IMR-90 (cell line): ENCODE results near the gene RGS5. TPM values are rescaled to one million over a fixed set of nuclear protein-coding genes. Genes with fewer than 3 reads are reported as not detected.

Experiments used
- ATAC-seq: fragments of 200-7000 bp; cut with Tn5 transposase; 2 replicates; pipeline ENCODE4 v1.9.1; 2020; ENCODE audit warnings: low read depth, mild to moderate bottlenecking, moderate library complexity
- BruUV-seq: library from RNA; stranded (reverse); fragments of 400-500 nt; replicated peaks from 2 replicates; lab custom pipeline; 2021; lab: Mats Ljungman, UMichigan
- CTCF ChIA-PET: fragments of 300-600 bp; formaldehyde crosslinking; extraction: SDS; loops from one replicate; lab custom pipeline; 2021; ENCODE audit warnings: antibody characterized with exemption; lab: Yijun Ruan, JAX
- POLR2A ChIA-PET: fragments of 300-600 bp; sonication (Branson Sonifier 250); formaldehyde crosslinking; loops from one replicate; lab custom pipeline; 2022; ENCODE audit warnings: antibody characterized with exemption; ENCODE audit not compliant: unreplicated experiment; lab: Charles Lee
- DNase-seq: peaks from one replicate; pipeline ENCODE4 v3.0.0; 2013
- H2AFZ ChIP-seq: replicated peaks from 2 replicates; pipeline ENCODE3; 2013; ENCODE audit warnings: low read length, mild to moderate bottlenecking; ENCODE audit not compliant: poor library complexity
- H2AK5ac ChIP-seq: 2 replicates; pipeline ENCODE4 v1.6.1; 2013; ENCODE audit warnings: low read depth, low read length, inconsistent platforms
- H2AK9ac ChIP-seq: replicated peaks from 2 replicates; pipeline ENCODE3; 2013; ENCODE audit warnings: mild to moderate bottlenecking, low read depth, low read length, moderate library complexity; ENCODE audit not compliant: poor library complexity
- H2BK120ac ChIP-seq: 2 replicates; pipeline ENCODE4 v1.6.1; 2013; ENCODE audit warnings: low read depth, low read length, inconsistent platforms
- H2BK15ac ChIP-seq: 3 replicates; pipeline ENCODE4 v1.6.1; 2013; ENCODE audit warnings: low read depth, low read length, inconsistent platforms
- H2BK20ac ChIP-seq: 2 replicates; pipeline ENCODE4 v1.6.1; 2013; ENCODE audit warnings: low read depth, mild to moderate bottlenecking, inconsistent platforms, low read length, moderate library complexity
- H2BK5ac ChIP-seq: 2 replicates; pipeline ENCODE4 v1.6.1; 2013; ENCODE audit warnings: mild to moderate bottlenecking, low read depth, low read length, inconsistent platforms; ENCODE audit not compliant: poor library complexity, severe bottlenecking
- H3K14ac ChIP-seq: replicated peaks from 2 replicates; pipeline ENCODE4 v1.6.1; 2013; ENCODE audit warnings: low read depth, low read length, inconsistent platforms
- H3K18ac ChIP-seq: 2 replicates; pipeline ENCODE4 v1.6.1; 2013; ENCODE audit warnings: low read depth, low read length, control low read depth
- H3K23ac ChIP-seq: 2 replicates; pipeline ENCODE4 v1.6.1; 2013; ENCODE audit warnings: low read depth, low read length, inconsistent platforms
- H3K27ac ChIP-seq: 2 replicates; pipeline ENCODE4 v1.5.1; 2013; ENCODE audit warnings: mild to moderate bottlenecking, control low read depth, low read length; ENCODE audit not compliant: insufficient read depth
- H3K27me3 ChIP-seq: 2 replicates; pipeline ENCODE4 v1.6.1; 2013; ENCODE audit warnings: low read length; ENCODE audit not compliant: control insufficient read depth, insufficient read depth
- H3K36me3 ChIP-seq: 2 replicates; pipeline ENCODE4 v1.6.1; 2013; ENCODE audit warnings: low read length, mixed read lengths; ENCODE audit not compliant: control insufficient read depth, insufficient read depth
- H3K4ac ChIP-seq: 2 replicates; pipeline ENCODE4 v1.6.1; 2013; ENCODE audit warnings: low read depth, low read length, inconsistent platforms
- H3K4me1 ChIP-seq: 2 replicates; pipeline ENCODE4 v1.6.1; 2013; ENCODE audit warnings: low read length, mixed read lengths; ENCODE audit not compliant: control insufficient read depth, insufficient read depth
- H3K4me2 ChIP-seq: 2 replicates; pipeline ENCODE4 v1.6.1; 2013; ENCODE audit warnings: low read depth, mild to moderate bottlenecking, control low read depth, low read length, moderate library complexity
- H3K4me3 ChIP-seq: 2 replicates; pipeline ENCODE4 v1.5.1; 2013; ENCODE audit warnings: low read depth, mild to moderate bottlenecking, control low read depth, low read length, moderate library complexity; ENCODE audit not compliant: insufficient read depth
- H3K56ac ChIP-seq: 2 replicates; pipeline ENCODE4 v1.6.1; 2013; ENCODE audit warnings: low read length, inconsistent platforms; ENCODE audit not compliant: insufficient read depth; ENCODE audit errors: extremely low read depth
- H3K79me1 ChIP-seq, 2 experiments: 2 replicates each; pipeline ENCODE4 v1.6.1; 2013; ENCODE audit warnings: low read length in 2 of 2, inconsistent platforms in 1 of 2, low read depth in 1 of 2
- H3K9ac ChIP-seq: 2 replicates; pipeline ENCODE4 v1.6.1; 2013; ENCODE audit warnings: low read depth, low read length, control low read depth
- H3K9me1 ChIP-seq: 2 replicates; pipeline ENCODE4 v1.6.1; 2013; ENCODE audit warnings: low read length, inconsistent platforms; ENCODE audit not compliant: insufficient read depth
- H3K9me3 ChIP-seq: 2 replicates; pipeline ENCODE4 v1.6.1; 2013; ENCODE audit warnings: low read length; ENCODE audit not compliant: control insufficient read depth, insufficient read depth
- H4K20me1 ChIP-seq: 2 replicates; pipeline ENCODE4 v1.6.1; 2013; ENCODE audit warnings: low read length, inconsistent platforms; ENCODE audit not compliant: insufficient read depth
- H4K5ac ChIP-seq: 2 replicates; pipeline ENCODE4 v1.6.1; 2013; ENCODE audit warnings: mild to moderate bottlenecking, low read depth, low read length, control low read depth
- H4K8ac ChIP-seq, 2 experiments: 2 replicates each; pipeline ENCODE4 v1.6.1; 2013; ENCODE audit warnings: low read depth in 2 of 2, low read length in 2 of 2, control low read depth in 1 of 2, inconsistent platforms in 1 of 2
- H4K91ac ChIP-seq: 2 replicates; pipeline ENCODE4 v1.6.1; 2013; ENCODE audit warnings: low read depth, low read length, inconsistent platforms; ENCODE audit not compliant: insufficient read depth
- BHLHE40 ChIP-seq: fragments of 150-350 bp; IDR thresholded peaks from 2 replicates; pipeline ENCODE4 v1.6.1; 2016; ENCODE audit warnings: mild to moderate bottlenecking, low read depth, low read length
- CEBPB ChIP-seq: IDR thresholded peaks from 2 replicates; pipeline ENCODE4 v1.6.1; 2012; ENCODE audit warnings: low read depth, low read length, improper control_type of control experiment
- CHD1 ChIP-seq: IDR thresholded peaks from 2 replicates; pipeline ENCODE4 v1.6.1; 2012; ENCODE audit warnings: low read depth, low read length, improper control_type of control experiment
- FOS ChIP-seq: fragments of 150-350 bp; IDR thresholded peaks from 2 replicates; pipeline ENCODE4 v1.6.1; 2016; ENCODE audit warnings: low read depth, low read length
- MAFK ChIP-seq: IDR thresholded peaks from 2 replicates; pipeline ENCODE4 v1.6.1; 2012; ENCODE audit warnings: low read depth, low read length, improper control_type of control experiment
- MAZ ChIP-seq: IDR thresholded peaks from 2 replicates; pipeline ENCODE4 v1.6.1; 2012; ENCODE audit warnings: low read depth, mild to moderate bottlenecking, low read length, improper control_type of control experiment, moderate library complexity, borderline replicate concordance
- MXI1 ChIP-seq: IDR thresholded peaks from 2 replicates; pipeline ENCODE4 v1.6.1; 2012; ENCODE audit warnings: low read depth, mild to moderate bottlenecking, low read length, moderate library complexity, borderline replicate concordance
- NFE2L2 ChIP-seq: fragments of 150-350 bp; IDR thresholded peaks from 2 replicates; pipeline ENCODE4 v1.6.1; 2016; ENCODE audit warnings: low read depth, mild to moderate bottlenecking, low read length
- POLR2A ChIP-seq: IDR thresholded peaks from 2 replicates; pipeline ENCODE4 v1.6.1; 2012; ENCODE audit warnings: mild to moderate bottlenecking, low read depth, low read length
- RAD21 ChIP-seq: IDR thresholded peaks from 2 replicates; pipeline ENCODE4 v1.6.1; 2012; ENCODE audit warnings: low read length, improper control_type of control experiment
- RCOR1 ChIP-seq: IDR thresholded peaks from 2 replicates; pipeline ENCODE4 v1.6.1; 2012; ENCODE audit warnings: mild to moderate bottlenecking, low read length, improper control_type of control experiment; ENCODE audit not compliant: insufficient replicate concordance
- RFX5 ChIP-seq: IDR thresholded peaks from 2 replicates; pipeline ENCODE4 v1.8.0; 2012; ENCODE audit warnings: low read depth, mild to moderate bottlenecking, low read length, moderate library complexity
- SMC3 ChIP-seq: fragments of 150-350 bp; IDR thresholded peaks from 2 replicates; pipeline ENCODE4 v1.6.1; 2016; ENCODE audit warnings: low read depth, mild to moderate bottlenecking, antibody characterized with exemption, low read length, moderate library complexity
- WGBS, 2 experiments: methylation state at CpG; one replicate each; pipeline versions ENCODE4 v1.1.5 to v1.1.7; 2013; ENCODE audit warnings: missing lambda C conversion rate in 2 of 2; ENCODE audit not compliant: insufficient read length in 1 of 2; ENCODE audit errors: extremely low coverage in 2 of 2; 5-methylcytosine and 5-hydroxymethylcytosine counted together
- dilution Hi-C: fragments of 300-500 bp; cut with HindIII; formaldehyde crosslinking; loops from one replicate; pipeline ENCODE4 v1.14.3; 2018; ENCODE audit warnings: low sequenced_read_pairs; ENCODE audit not compliant: unreplicated experiment
- in situ Hi-C: fragments of 300-500 bp; cut with MboI; formaldehyde crosslinking; loops from 3 replicates; pipeline ENCODE4 v1.14.3; 2019; ENCODE audit warnings: low sequenced_read_pairs, inconsistent platforms, mixed read lengths
- intact Hi-C: fragments of 100-400 bp; cut with micrococcal nuclease; formaldehyde crosslinking; loops from 2 replicates; pipeline ENCODE4 v1.10.0; 2022
- polyA plus RNA-seq, 3 experiments: library from polyadenylated mRNA; depleted of rRNA; stranded (reverse); fragments of >200 nt; gene quantifications; 2 replicates each; pipeline ENCODE4 v1.2.3, GENCODE V29; 2012; ENCODE audit warnings: low replicate concordance in 1 of 3
- total RNA-seq: library from RNA; depleted of rRNA; stranded (reverse); fragments of >200 nt; gene quantifications from 2 replicates; pipeline ENCODE4 v1.2.3, GENCODE V29; 2012
- TF ChIP-seq, protein P1 (sequence below): fragments of 150-350 bp; IDR thresholded peaks from 2 replicates; pipeline ENCODE4 v1.6.1; 2017; ENCODE audit warnings: mild to moderate bottlenecking, antibody characterized with exemption, low read length, low read depth
- TF ChIP-seq, protein P2 (sequence below): conservative IDR thresholded peaks from 2 replicates; pipeline ENCODE4 v1.5.1; 2012; ENCODE audit warnings: mild to moderate bottlenecking, low read depth, low read length, improper control_type of control experiment
- TF ChIP-seq, protein P3 (sequence below): fragments of 150-350 bp; IDR thresholded peaks from 2 replicates; pipeline ENCODE4 v1.6.1; 2016; ENCODE audit warnings: low read depth, mild to moderate bottlenecking, low read length, moderate library complexity, borderline replicate concordance

Gene RGS5
- total and polyA plus RNA-seq, 2 of the 4 experiments (the other 2 are of a cell fraction): 21.4 to 40.0 TPM

DNA sequence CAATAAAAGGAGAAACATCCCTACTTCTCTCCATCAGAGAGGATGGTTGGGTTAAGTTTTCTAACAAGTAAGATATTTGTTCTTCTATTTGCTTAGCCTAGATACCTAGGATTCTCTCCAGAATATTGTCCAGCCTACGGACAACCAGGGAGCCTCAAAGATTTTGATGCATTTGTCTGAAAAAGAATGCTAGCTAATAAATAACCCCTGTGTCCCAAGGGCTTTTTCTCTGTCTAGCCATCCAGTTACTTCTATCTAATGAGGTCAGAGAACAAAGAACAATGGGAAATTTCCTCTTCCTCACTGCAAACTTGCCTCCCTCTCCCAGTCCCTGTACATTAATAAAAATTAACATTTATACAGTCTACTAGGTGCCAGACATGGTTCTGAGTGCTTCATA lies 810 bp downstream of the RGS5 start:
- H2BK120ac ChIP-seq: no peak overlapping the region
- no peak overlapping the region for H4K91ac ChIP-seq
- H3K9me3 ChIP-seq: no peaks in the 10 kb centered on the region
- H3K9me1 ChIP-seq: peaks cover 8% of the 10 kb centered on the region
- DNase-seq (no peak), ATAC-seq (no peak)
- no peaks in the 10 kb centered on the region for H3K27me3 ChIP-seq
- H3K4ac ChIP-seq: no peak overlapping the region
- no peak overlapping the region for H2AK5ac ChIP-seq
- H3K18ac ChIP-seq: no peak overlapping the region
- H3K79me1 ChIP-seq: no peaks in the 10 kb centered on the region
- dilution Hi-C loops: no loop called here
- H2AFZ ChIP-seq: no peak overlapping the region
- H3K4me2 ChIP-seq: no peak overlapping the region
- no CpG with 5 or more reads among the region's 1 CpG for WGBS, 2 experiments
- no peak overlapping the region for H3K56ac ChIP-seq
- ChIA-PET CTCF (no interaction called here), POLR2A (interaction anchor here (0.6 kb wide), 1 partner anchor 367 kb away, joined by 4 read pairs; no protein-coding TSS in a partner anchor)
- no TSS peak for BruUV-seq
- no peak overlapping the region for H2BK20ac ChIP-seq
- no peak overlapping the region for H2AK9ac ChIP-seq
- no peak overlapping the region for H4K5ac ChIP-seq
- in situ Hi-C loops: no loop called here
- no peak overlapping the region for H3K14ac ChIP-seq
- H2BK5ac ChIP-seq: no peak overlapping the region
- H3K4me1 ChIP-seq: peaks cover 9% of the 10 kb centered on the region
- intact Hi-C loops: no loop called here
- no peak for TF ChIP-seq RCOR1
- no peak for TF ChIP-seq MXI1
- no peak for TF ChIP-seq NFE2L2
- no peak for TF ChIP-seq BHLHE40
- no peak for TF ChIP-seq POLR2A
- no peak for TF ChIP-seq SMC3
- TF ChIP-seq CEBPB: no peak
- TF ChIP-seq, protein P1, sequence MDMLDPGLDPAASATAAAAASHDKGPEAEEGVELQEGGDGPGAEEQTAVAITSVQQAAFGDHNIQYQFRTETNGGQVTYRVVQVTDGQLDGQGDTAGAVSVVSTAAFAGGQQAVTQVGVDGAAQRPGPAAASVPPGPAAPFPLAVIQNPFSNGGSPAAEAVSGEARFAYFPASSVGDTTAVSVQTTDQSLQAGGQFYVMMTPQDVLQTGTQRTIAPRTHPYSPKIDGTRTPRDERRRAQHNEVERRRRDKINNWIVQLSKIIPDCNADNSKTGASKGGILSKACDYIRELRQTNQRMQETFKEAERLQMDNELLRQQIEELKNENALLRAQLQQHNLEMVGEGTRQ: no peak
- no peak for TF ChIP-seq MAFK
- TF ChIP-seq, protein P2, sequence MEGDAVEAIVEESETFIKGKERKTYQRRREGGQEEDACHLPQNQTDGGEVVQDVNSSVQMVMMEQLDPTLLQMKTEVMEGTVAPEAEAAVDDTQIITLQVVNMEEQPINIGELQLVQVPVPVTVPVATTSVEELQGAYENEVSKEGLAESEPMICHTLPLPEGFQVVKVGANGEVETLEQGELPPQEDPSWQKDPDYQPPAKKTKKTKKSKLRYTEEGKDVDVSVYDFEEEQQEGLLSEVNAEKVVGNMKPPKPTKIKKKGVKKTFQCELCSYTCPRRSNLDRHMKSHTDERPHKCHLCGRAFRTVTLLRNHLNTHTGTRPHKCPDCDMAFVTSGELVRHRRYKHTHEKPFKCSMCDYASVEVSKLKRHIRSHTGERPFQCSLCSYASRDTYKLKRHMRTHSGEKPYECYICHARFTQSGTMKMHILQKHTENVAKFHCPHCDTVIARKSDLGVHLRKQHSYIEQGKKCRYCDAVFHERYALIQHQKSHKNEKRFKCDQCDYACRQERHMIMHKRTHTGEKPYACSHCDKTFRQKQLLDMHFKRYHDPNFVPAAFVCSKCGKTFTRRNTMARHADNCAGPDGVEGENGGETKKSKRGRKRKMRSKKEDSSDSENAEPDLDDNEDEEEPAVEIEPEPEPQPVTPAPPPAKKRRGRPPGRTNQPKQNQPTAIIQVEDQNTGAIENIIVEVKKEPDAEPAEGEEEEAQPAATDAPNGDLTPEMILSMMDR: no peak
- TF ChIP-seq RAD21: no peak
- TF ChIP-seq FOS: no peak
- TF ChIP-seq RFX5: no peak
- TF ChIP-seq, protein P3, sequence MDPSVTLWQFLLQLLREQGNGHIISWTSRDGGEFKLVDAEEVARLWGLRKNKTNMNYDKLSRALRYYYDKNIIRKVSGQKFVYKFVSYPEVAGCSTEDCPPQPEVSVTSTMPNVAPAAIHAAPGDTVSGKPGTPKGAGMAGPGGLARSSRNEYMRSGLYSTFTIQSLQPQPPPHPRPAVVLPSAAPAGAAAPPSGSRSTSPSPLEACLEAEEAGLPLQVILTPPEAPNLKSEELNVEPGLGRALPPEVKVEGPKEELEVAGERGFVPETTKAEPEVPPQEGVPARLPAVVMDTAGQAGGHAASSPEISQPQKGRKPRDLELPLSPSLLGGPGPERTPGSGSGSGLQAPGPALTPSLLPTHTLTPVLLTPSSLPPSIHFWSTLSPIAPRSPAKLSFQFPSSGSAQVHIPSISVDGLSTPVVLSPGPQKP: no peak
- no peak for TF ChIP-seq MAZ
- TF ChIP-seq CHD1: no peak
- no peaks in the 10 kb centered on the region for H3K36me3 ChIP-seq
- no peak overlapping the region for H2BK15ac ChIP-seq
- H4K20me1 ChIP-seq: no peaks in the 10 kb centered on the region
- no peak overlapping the region for H3K9ac ChIP-seq
- H3K4me3 ChIP-seq: no peak overlapping the region
- no peak overlapping the region for H3K23ac ChIP-seq
- H4K8ac ChIP-seq: no peak overlapping the region
- no peak overlapping the region for H3K27ac ChIP-seq
